ENCODE results near the gene GJB5. TPM values are rescaled to one million over a fixed set of nuclear protein-coding genes. Genes with fewer than 3 reads are reported as not detected.

Gene GJB5
- total and polyA plus RNA-seq, 2 of the 8 experiments (the other 6 are each of a cell fraction or from before 2014, with no cell fraction given) = 0.86 to 3.1 TPM

DNA sequence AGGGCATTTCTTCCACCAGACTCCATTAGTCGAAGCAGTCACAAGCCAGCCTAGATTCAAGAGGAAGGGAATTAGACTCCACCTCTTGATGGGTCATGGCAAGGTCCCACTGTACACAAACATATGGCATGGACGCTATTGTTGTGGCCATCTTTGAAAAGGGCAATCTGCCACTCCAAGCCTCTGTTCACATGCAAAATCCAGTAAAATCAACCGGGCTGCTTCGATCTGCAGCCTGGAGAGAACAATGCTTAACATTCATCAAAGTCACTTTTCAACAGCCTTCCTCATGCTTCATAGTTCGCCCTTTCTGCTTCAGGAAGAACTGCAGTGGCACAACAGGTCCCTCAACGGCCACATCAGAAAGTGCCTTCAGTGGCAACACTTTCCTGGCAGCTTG, 28.0 kb upstream of the GJB5 start (continued):
- no peak for TF ChIP-seq CHD7 (IDR thresholded peaks at IDR 0.05; ENCODE audit: insufficient replicate concordance, low read length)
- no peak for TF ChIP-seq ATF3 (IDR thresholded peaks at IDR 0.05; ENCODE audit: insufficient read depth, low read depth, low read length)
- TF ChIP-seq SIX5 (IDR thresholded peaks at IDR 0.05; ENCODE audit: low read depth, low read length) = no peak
- no peak for TF ChIP-seq EZH2 (IDR thresholded peaks at IDR 0.05; ENCODE audit: low read depth, low read length, severe bottlenecking)
- TF ChIP-seq GABPA (IDR thresholded peaks at IDR 0.05; ENCODE audit: borderline replicate concordance, insufficient read depth, low read length) = no peak
- TF ChIP-seq NANOG (IDR thresholded peaks at IDR 0.05; ENCODE audit: insufficient read depth, low read depth, low read length, poor library complexity, severe bottlenecking) = no peak
- TF ChIP-seq CBX8 (IDR thresholded peaks at IDR 0.05; ENCODE audit: borderline replicate concordance, low read depth, low read length) = no peak
- no peak for TF ChIP-seq EP300 (IDR thresholded peaks at IDR 0.05; ENCODE audit: borderline replicate concordance in 1 of 2, low read depth in 2 of 2, low read length in 2 of 2)
- no peak for TF ChIP-seq CEBPB (IDR thresholded peaks at IDR 0.05; ENCODE audit: low read depth, low read length)
- TF ChIP-seq KDM5A (IDR thresholded peaks at IDR 0.05; ENCODE audit: low read length) = no peak
- no peak for TF ChIP-seq BRCA1 (IDR thresholded peaks at IDR 0.05; ENCODE audit: low read depth, low read length)

All from H1 (cell line).